ENCODE results near the gene BARHL1. TPM values are rescaled to one million over a fixed set of nuclear protein-coding genes. Genes with fewer than 3 reads are reported as not detected.

Gene BARHL1
- total RNA-seq, 1 donor from 2014 or later, result not detected

GRCh38 chr9:132600326-132600984, 18.0 kb downstream of the BARHL1 start:
- Histone ChIP-seq H3K4me3 (no peak overlapping the region), H3K27me3 (no peaks in the 10 kb centered on the region), H3K27ac (no peak overlapping the region), H3K9me3 (no peaks in the 10 kb centered on the region), H3K36me3 (peaks cover 29 to 63% of the 10 kb centered on the region in 2 donors), H3K4me1 (no peaks in the 10 kb centered on the region)
- intact Hi-C loops (cut with DNase I), result no loop called here
- DNase-seq (ENCODE audit: low spot score in 2 of 2), result no peak
- no peak for TF ChIP-seq CTCF (IDR thresholded peaks at IDR 0.05)

- intact Hi-C loops (cut with DNase I), result no loop called here
- no peak for TF ChIP-seq CTCF (IDR thresholded peaks at IDR 0.05)
- Histone ChIP-seq H3K36me3 (peaks cover 25 to 58% of the 10 kb centered on the region in 2 donors), H3K4me1 (no peaks in the 10 kb centered on the region), H3K4me3 (no peak overlapping the region), H3K27ac (no peak overlapping the region), H3K9me3 (no peaks in the 10 kb centered on the region), H3K27me3 (no peaks in the 10 kb centered on the region)
- DNase-seq (ENCODE audit: low spot score in 2 of 2), result no peak
These were observed 19.8 kb downstream of the BARHL1 start for GRCh38 chr9:132602207-132602606.

GRCh38 chr9:132605387-132605786, 23.0 kb downstream of the BARHL1 start:
- H3K36me3 ChIP-seq, result peaks cover 35 to 63% of the 10 kb centered on the region in 2 donors
- H3K9me3 ChIP-seq, result no peaks in the 10 kb centered on the region
- no peaks in the 10 kb centered on the region for H3K4me1 ChIP-seq
- intact Hi-C loops (cut with DNase I), result no loop called here
- no peak overlapping the region for H3K4me3 ChIP-seq
- TF ChIP-seq CTCF (IDR thresholded peaks at IDR 0.05), result no peak
- DNase-seq (ENCODE audit: low spot score in 2 of 2), result no peak
- H3K27ac ChIP-seq, result no peak overlapping the region
- no peaks in the 10 kb centered on the region for H3K27me3 ChIP-seq

- no peaks in the 10 kb centered on the region for H3K4me1 ChIP-seq
- peaks cover 36 to 63% of the 10 kb centered on the region in 2 donors for H3K36me3 ChIP-seq
- no peaks in the 10 kb centered on the region for H3K27me3 ChIP-seq
- intact Hi-C loops (cut with DNase I), result no loop called here
- no peak for DNase-seq (ENCODE audit: low spot score in 2 of 2)
- H3K4me3 ChIP-seq, result no peak overlapping the region
- TF ChIP-seq CTCF (IDR thresholded peaks at IDR 0.05), result no peak
- no peak overlapping the region for H3K27ac ChIP-seq
- no peaks in the 10 kb centered on the region for H3K9me3 ChIP-seq
These were observed 23.7 kb downstream of the BARHL1 start for GRCh38 chr9:132606066-132606465.

- DNase-seq (ENCODE audit: low spot score in 2 of 2), result no peak
- Histone ChIP-seq H3K27me3 (no peaks in the 10 kb centered on the region), H3K9me3 (no peaks in the 10 kb centered on the region), H3K4me1 (no peaks in the 10 kb centered on the region), H3K36me3 (peaks cover 41 to 75% of the 10 kb centered on the region in 2 donors), H3K27ac (no peak overlapping the region), H3K4me3 (no peak overlapping the region)
- intact Hi-C loops (cut with DNase I), result no loop called here
- TF ChIP-seq CTCF (IDR thresholded peaks at IDR 0.05), result no peak
These were observed 26.8 kb downstream of the BARHL1 start for GRCh38 chr9:132609184-132609583.

- intact Hi-C loops (cut with DNase I), result no loop called here
- Histone ChIP-seq H3K36me3 (peaks cover 46 to 80% of the 10 kb centered on the region in 2 donors), H3K4me1 (no peaks in the 10 kb centered on the region), H3K9me3 (no peaks in the 10 kb centered on the region), H3K4me3 (no peak overlapping the region), H3K27me3 (no peaks in the 10 kb centered on the region), H3K27ac (no peak overlapping the region)
- TF ChIP-seq CTCF (IDR thresholded peaks at IDR 0.05), result no peak
- DNase-seq (ENCODE audit: low spot score in 2 of 2), result no peak
These were observed 27.4 kb downstream of the BARHL1 start for GRCh38 chr9:132609829-132610228.

All from ascending aorta (tissue), 2 donors.